GM12873 (cell line): ENCODE results near the gene PAPOLG.

Experiments
- TF ChIP-seq, protein P1 (sequence below): IDR thresholded peaks from 2 replicates; pipeline ENCODE4 v1.5.1; 2012; ENCODE audit warnings: low read depth, mild to moderate bottlenecking, moderate library complexity, low read length, control low read depth; ENCODE audit not compliant: insufficient read depth; ENCODE audit errors: missing control alignments

PAPOLG gene

DNA sequence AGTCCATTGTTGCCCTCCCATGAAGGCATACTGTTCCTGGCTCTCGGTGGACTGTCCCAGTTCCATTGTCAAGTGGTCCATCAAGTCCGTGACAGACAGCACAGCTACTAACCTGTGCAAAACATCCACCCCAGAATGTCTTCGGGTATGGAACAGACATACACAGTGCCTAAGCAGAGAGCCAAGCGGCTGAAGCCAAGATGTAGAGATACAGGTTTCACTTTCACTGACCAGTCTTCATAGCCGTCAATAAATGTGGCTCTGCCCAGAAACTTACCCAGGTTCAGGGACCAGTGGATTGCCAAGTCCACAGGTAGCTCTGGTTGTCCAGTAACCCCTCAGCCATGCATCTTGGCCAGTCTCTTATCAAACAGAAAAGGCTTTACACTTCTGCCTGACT is 10.7 kb upstream of the PAPOLG start:
- TF ChIP-seq, protein P1, sequence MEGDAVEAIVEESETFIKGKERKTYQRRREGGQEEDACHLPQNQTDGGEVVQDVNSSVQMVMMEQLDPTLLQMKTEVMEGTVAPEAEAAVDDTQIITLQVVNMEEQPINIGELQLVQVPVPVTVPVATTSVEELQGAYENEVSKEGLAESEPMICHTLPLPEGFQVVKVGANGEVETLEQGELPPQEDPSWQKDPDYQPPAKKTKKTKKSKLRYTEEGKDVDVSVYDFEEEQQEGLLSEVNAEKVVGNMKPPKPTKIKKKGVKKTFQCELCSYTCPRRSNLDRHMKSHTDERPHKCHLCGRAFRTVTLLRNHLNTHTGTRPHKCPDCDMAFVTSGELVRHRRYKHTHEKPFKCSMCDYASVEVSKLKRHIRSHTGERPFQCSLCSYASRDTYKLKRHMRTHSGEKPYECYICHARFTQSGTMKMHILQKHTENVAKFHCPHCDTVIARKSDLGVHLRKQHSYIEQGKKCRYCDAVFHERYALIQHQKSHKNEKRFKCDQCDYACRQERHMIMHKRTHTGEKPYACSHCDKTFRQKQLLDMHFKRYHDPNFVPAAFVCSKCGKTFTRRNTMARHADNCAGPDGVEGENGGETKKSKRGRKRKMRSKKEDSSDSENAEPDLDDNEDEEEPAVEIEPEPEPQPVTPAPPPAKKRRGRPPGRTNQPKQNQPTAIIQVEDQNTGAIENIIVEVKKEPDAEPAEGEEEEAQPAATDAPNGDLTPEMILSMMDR, result no peak

GRCh38 chr2:60745761-60746160 is 10.3 kb upstream of the PAPOLG start:
- TF ChIP-seq, protein P1, result no peak

GRCh38 chr2:60746318-60746717 is 9.8 kb upstream of the PAPOLG start:
- TF ChIP-seq, protein P1, result no peak

DNA sequence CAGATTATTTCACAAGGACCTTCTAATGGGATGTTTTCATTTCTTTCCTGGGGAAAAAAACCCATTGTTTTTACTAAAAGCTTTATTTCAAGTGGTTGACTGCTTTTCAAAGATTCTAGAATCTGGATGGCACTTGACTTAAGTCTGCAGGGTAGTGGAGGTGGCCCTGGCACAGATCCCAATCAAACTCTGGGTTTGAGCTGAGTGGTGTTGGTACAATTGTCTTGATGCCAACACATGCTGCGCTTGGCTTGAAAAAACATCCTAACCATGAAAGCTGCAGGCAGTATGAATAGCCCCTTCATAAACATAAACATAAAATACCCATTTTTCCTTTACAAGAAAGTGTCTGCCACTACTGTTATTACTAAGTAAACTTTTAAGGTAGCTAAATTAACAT is 3.6 kb downstream of the PAPOLG start:
- TF ChIP-seq, protein P1, result no peak

GRCh38 chr2:60764736-60765534 is 8.9 kb downstream of the PAPOLG start:
- TF ChIP-seq, protein P1, result no peak

GRCh38 chr2:60766283-60766682 is 10.2 kb downstream of the PAPOLG start:
- TF ChIP-seq, protein P1, result no peak

DNA sequence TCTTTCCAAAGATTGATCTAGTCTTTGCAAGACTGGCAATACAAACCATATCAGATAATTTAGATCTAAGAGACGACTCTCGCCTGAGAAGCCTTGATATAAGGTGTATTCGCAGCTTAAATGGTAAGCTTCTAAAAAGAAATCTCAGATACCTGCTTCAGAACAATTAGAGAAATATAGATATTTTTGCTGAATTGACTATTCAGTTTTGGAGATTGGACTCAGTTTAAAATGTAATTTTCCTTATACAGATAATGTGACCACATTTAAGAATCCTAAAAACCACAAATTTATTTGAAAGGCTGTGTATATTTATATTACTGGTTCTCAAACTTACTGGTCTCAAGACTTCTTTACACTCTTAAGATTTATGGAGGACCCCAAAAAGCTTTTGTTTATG is 15.4 kb downstream of the PAPOLG start:
- TF ChIP-seq, protein P1, result no peak
